Occipital lobe (tissue), 2 donors: ENCODE data around the gene ANKRD17. TPM values are rescaled to one million over a fixed set of nuclear protein-coding genes. Genes with fewer than 3 reads are reported as not detected.
"Not testable (repeated sequence)": the region's sequence is repeated elsewhere in the genome, so short reads cannot be mapped to it uniquely, and the experiment has no call there.

Source experiments
- DNase-seq: peaks from one replicate; lab custom pipeline; 2025; lab: John Stamatoyannopoulos, UW
- total RNA-seq: library from RNA; depleted of rRNA; stranded (reverse); fragments of >200 nt; gene quantifications from one replicate; pipeline ENCODE4 v1.2.3, GENCODE V29; 2014

Gene ANKRD17
- total RNA-seq, result 79.2 TPM

GRCh38 chr4:73258686-73259570 lies at the start of gene ANKRD17:
TSS of gene ANKRD17 (minus strand) at chr4:73258798. CDS start at chr4:73258668, 130 bp downstream.
- peak; percentile 84 for DNase-seq

- DNase-seq, result peak; percentile 25
These were observed 49.7 kb upstream of the ANKRD17 start for GRCh38 chr4:73308286-73308685.

- DNase-seq, result no peak
These were observed 45.1 kb upstream of the ANKRD17 start for GRCh38 chr4:73303711-73304110.

- DNase-seq, result no peak
These were observed 41.1 kb upstream of the ANKRD17 start for GRCh38 chr4:73299548-73300280.

GRCh38 chr4:73292661-73293060 lies 34.1 kb upstream of the ANKRD17 start:
- not testable (repeated sequence) for DNase-seq

GRCh38 chr4:73281982-73282381 lies 23.4 kb upstream of the ANKRD17 start:
- no peak for DNase-seq

- no peak for DNase-seq
These were observed 22.8 kb upstream of the ANKRD17 start for GRCh38 chr4:73281396-73281795.

GRCh38 chr4:73277201-73277600 lies 18.6 kb upstream of the ANKRD17 start:
- no peak for DNase-seq

GRCh38 chr4:73275318-73275654 lies 16.7 kb upstream of the ANKRD17 start:
- DNase-seq, result no peak

GRCh38 chr4:73272816-73273215 lies 14.2 kb upstream of the ANKRD17 start:
- no peak for DNase-seq

GRCh38 chr4:73267050-73267449 lies 8.5 kb upstream of the ANKRD17 start:
- no peak for DNase-seq

GRCh38 chr4:73259571-73260090 lies 1.0 kb upstream of the ANKRD17 start:
- no peak for DNase-seq

GRCh38 chr4:73258436-73258685 lies 237 bp downstream of the ANKRD17 start:
- DNase-seq, result no peak

GRCh38 chr4:73257651-73258435 lies 755 bp downstream of the ANKRD17 start:
- peak; percentile 13 for DNase-seq

- DNase-seq, result peak; percentile 60
These were observed 1.4 kb downstream of the ANKRD17 start for GRCh38 chr4:73257234-73257633.

- not testable (repeated sequence) for DNase-seq
These were observed 2.8 kb downstream of the ANKRD17 start for GRCh38 chr4:73255847-73256246.

GRCh38 chr4:73252001-73252400 lies 6.6 kb downstream of the ANKRD17 start:
- DNase-seq, result no peak

GRCh38 chr4:73251384-73251783 lies 7.2 kb downstream of the ANKRD17 start:
- DNase-seq, result no peak

- no peak for DNase-seq
These were observed 8.0 kb downstream of the ANKRD17 start for GRCh38 chr4:73250642-73251041.

- DNase-seq, result no peak
These were observed 9.8 kb downstream of the ANKRD17 start for GRCh38 chr4:73248821-73249220.

GRCh38 chr4:73248416-73248815 lies 10.2 kb downstream of the ANKRD17 start:
- DNase-seq, result no peak

- DNase-seq, result no peak
These were observed 11.5 kb downstream of the ANKRD17 start for GRCh38 chr4:73247100-73247499.
